Transverse colon (tissue), 4 donors: ENCODE measurements around the gene WDR64. TPM values are rescaled to one million over a fixed set of nuclear protein-coding genes. Genes with fewer than 3 reads are reported as not detected.

ENCODE experiments used
- DNase-seq: peaks from one replicate; pipeline ENCODE4 v3.0.0-alpha.2; 2019
- H3K27ac ChIP-seq, 4 donors: fragments of 200-600 bp; sonication (generic); 2 replicates each; pipeline ENCODE4 v1.5.1; 2016 to 2018; ENCODE audit warnings: inconsistent platforms in 4 of 4
- H3K27me3 ChIP-seq: fragments of 200-600 bp; sonication (generic); 2 replicates; pipeline ENCODE4 v1.5.1; 2017; ENCODE audit warnings: inconsistent platforms
- H3K36me3 ChIP-seq, 4 donors: fragments of 200-600 bp; sonication (generic); 2 replicates each; pipeline ENCODE4 v1.5.1; 2017 to 2019; ENCODE audit warnings: inconsistent platforms in 4 of 4
- H3K4me1 ChIP-seq, 4 donors: fragments of 200-600 bp; sonication (generic); 2 replicates each; pipeline ENCODE4 v1.5.1; 2017 to 2020; ENCODE audit warnings: inconsistent platforms in 4 of 4
- H3K4me3 ChIP-seq, 4 donors: fragments of 200-600 bp; sonication (generic); 1 replicate in 1 of 4; 2 replicates in 3 of 4; pipeline versions ENCODE4 v1.5.1 to v1.6.1; 2017 to 2019; ENCODE audit warnings: inconsistent platforms in 4 of 4
- H3K9me3 ChIP-seq, 2 donors: fragments of 200-600 bp; sonication (generic); 2 replicates each; pipeline ENCODE4 v1.5.1; 2017 to 2019; ENCODE audit warnings: inconsistent platforms in 2 of 2
- EP300 ChIP-seq: sonication (generic); formaldehyde crosslinking; IDR thresholded peaks from one replicate; pipeline ENCODE4 v1.6.1; 2017; ENCODE audit warnings: antibody characterized with exemption, low read depth
- POLR2A ChIP-seq: fragments of 450-650 bp; IDR thresholded peaks from one replicate; pipeline ENCODE4 v1.6.1; 2016; ENCODE audit warnings: antibody characterized with exemption, mild to moderate bottlenecking, moderate library complexity
- POLR2AphosphoS5 ChIP-seq, 3 donors: sonication (generic); formaldehyde crosslinking; IDR thresholded peaks; one replicate each; pipeline ENCODE4 v1.6.1; 2016; ENCODE audit warnings: antibody characterized with exemption in 3 of 3
- WGBS, 2 donors: methylation state at CpG; one replicate each; pipeline ENCODE4 v1.1.5; 2018; ENCODE audit warnings: low coverage in 1 of 2; 5-methylcytosine and 5-hydroxymethylcytosine counted together
- in situ Hi-C, 4 donors: fragments of 200-750 bp; cut with MboI; loops; one replicate each; pipeline versions ENCODE4 v1.15.0 to v1.15.1; 2017; ENCODE audit warnings: low sequenced_read_pairs in 3 of 4, low pct_ligation_motif_present in 1 of 4, low pct_unique_long_range_greater_than_20kb in 1 of 4
- intact Hi-C: fragments of 100-400 bp; cut with DNase I; formaldehyde crosslinking; loops from one replicate; pipeline ENCODE4 v1.15.1; 2023; ENCODE audit warnings: low total_unique reads
- total RNA-seq, 4 donors: library from RNA; depleted of rRNA; stranded (reverse); fragments of >200 nt; gene quantifications; one replicate each; pipeline ENCODE4 v1.1.0, GENCODE V29; 2016
- TF ChIP-seq, protein P1 (sequence below), 5 experiments: fragments of 200-600 bp in 3 of 5; fragments of 450-650 bp in 2 of 5; sonication (generic) in 3 of 5; IDR thresholded peaks; 1 replicate in 2 of 5; 2 replicates in 3 of 5; pipeline ENCODE4 v1.5.1; 2016 to 2017; ENCODE audit warnings: antibody characterized with exemption in 5 of 5, inconsistent platforms in 3 of 5, mild to moderate bottlenecking in 2 of 5, moderate library complexity in 1 of 5

WDR64 gene
- total RNA-seq, 4 donors from 2014 or later = not detected

DNA sequence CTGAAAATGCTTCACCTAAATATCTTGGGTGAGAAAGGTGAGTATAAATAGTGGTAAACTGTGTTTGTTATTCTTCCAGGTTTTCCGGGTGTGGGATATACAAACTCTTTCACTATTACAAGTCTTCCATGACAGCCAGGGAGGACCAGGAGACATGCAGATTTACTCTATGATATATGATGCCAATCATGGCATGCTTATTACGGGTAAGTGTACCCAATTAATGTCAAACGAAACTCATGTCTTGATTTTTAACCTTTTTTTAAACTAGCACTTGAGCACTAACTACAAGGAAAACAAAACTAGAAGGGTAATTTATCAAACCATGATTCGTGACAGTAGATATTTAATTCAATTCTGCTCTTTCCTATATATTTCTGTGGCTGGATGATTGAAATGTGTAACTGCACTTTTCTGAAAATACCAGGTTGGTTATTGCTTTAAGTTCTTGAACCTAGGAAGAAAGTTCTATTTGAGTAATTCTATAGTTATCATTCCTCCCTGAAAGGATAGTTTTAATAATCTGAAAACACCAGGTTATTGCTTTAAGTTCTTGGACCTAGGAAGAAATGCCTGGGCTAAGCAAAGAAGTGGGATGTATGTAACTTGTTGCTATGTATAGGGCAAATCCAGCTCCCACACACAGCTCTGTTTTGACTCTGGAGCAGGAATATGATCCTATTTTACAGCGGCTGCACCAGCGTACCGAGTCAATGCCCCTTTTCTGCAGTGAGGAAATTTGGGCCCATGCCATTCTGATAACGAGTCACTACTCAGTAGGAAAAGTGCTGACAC lies 86.4 kb downstream of the WDR64 start:
- 59 to 67% methylated on average over 5 to 8 of the region's 8 CpGs for WGBS, 2 donors
- TF ChIP-seq EP300 (no peak), POLR2A (no peak), POLR2AphosphoS5 (IDR thresholded peaks at IDR 0.05) (no peak)
- TF ChIP-seq, protein P1, sequence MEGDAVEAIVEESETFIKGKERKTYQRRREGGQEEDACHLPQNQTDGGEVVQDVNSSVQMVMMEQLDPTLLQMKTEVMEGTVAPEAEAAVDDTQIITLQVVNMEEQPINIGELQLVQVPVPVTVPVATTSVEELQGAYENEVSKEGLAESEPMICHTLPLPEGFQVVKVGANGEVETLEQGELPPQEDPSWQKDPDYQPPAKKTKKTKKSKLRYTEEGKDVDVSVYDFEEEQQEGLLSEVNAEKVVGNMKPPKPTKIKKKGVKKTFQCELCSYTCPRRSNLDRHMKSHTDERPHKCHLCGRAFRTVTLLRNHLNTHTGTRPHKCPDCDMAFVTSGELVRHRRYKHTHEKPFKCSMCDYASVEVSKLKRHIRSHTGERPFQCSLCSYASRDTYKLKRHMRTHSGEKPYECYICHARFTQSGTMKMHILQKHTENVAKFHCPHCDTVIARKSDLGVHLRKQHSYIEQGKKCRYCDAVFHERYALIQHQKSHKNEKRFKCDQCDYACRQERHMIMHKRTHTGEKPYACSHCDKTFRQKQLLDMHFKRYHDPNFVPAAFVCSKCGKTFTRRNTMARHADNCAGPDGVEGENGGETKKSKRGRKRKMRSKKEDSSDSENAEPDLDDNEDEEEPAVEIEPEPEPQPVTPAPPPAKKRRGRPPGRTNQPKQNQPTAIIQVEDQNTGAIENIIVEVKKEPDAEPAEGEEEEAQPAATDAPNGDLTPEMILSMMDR (IDR thresholded peaks at IDR 0.05) = no peak
- intact Hi-C loops (no loop called here), in situ Hi-C loops (no loop called here)
- H3K27me3 ChIP-seq = no peaks in the 10 kb centered on the region
- H3K27ac ChIP-seq = no peak overlapping the region
- H3K4me3 ChIP-seq = no peak overlapping the region
- H3K9me3 ChIP-seq = no peaks in the 10 kb centered on the region
- no peaks in the 10 kb centered on the region for H3K36me3 ChIP-seq
- no peaks in the 10 kb centered on the region for H3K4me1 ChIP-seq
- DNase-seq = no peak

DNA sequence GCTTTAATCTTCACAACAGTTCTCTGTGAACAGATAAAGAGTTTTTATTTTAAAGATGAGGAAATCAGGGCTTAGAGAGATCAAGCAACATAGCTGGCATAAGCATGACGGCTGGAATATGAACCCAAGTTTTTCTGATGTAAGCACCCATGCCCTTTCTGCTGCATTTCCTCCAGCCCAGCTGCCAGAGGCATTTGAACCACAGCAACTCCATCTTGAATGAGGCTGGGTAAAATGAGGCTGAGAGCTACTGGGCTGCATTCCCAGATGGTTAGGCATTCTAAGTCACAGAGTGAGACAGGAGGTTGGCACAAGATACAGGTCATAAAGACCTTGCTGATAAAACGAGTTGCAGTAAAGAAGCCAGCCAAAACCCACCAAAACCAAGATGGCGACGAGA lies 90.0 kb downstream of the WDR64 start:
- H3K36me3 ChIP-seq = no peaks in the 10 kb centered on the region
- no peaks in the 10 kb centered on the region for H3K27me3 ChIP-seq
- in situ Hi-C loops = no loop called here
- no peak overlapping the region for H3K4me3 ChIP-seq
- H3K4me1 ChIP-seq = no peaks in the 10 kb centered on the region
- intact Hi-C loops = no loop called here
- TF ChIP-seq EP300 (no peak), POLR2A (no peak), POLR2AphosphoS5 (IDR thresholded peaks at IDR 0.05) (no peak)
- no peak overlapping the region for H3K27ac ChIP-seq
- no peaks in the 10 kb centered on the region for H3K9me3 ChIP-seq
- 67 to 75% methylated on average over 1 to 4 of the region's 4 CpGs for WGBS, 2 donors
- no peak for DNase-seq

DNA sequence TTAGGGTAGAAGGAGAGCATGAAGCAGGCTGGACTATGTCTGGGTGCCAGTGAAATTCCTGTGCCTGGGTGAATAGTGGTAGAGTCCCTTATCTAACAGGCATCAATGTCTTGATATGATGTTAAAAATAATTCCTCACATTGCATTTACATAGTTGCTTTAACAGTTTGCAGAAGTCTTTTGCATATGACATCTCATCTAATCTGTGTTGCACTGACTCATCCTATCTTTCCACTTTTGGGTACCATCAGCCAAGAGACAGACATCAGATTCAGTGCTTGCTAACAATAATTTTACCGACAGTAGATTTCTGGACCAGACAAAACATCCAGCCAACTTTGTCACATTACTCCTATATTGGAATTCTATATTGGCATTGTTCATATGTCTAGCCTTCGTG lies 92.5 kb downstream of the WDR64 start:
- H3K4me3 ChIP-seq = no peak overlapping the region
- in situ Hi-C loops = no loop called here
- WGBS, 2 donors = 82 to 90% methylated on average over 2 of the region's 2 CpGs
- no peak overlapping the region for H3K27ac ChIP-seq
- peaks cover 0 to 5% (median 0%) of the 10 kb centered on the region in 4 donors for H3K4me1 ChIP-seq
- intact Hi-C loops = no loop called here
- H3K36me3 ChIP-seq = no peaks in the 10 kb centered on the region
- no peaks in the 10 kb centered on the region for H3K9me3 ChIP-seq
- no peak for DNase-seq
- no peaks in the 10 kb centered on the region for H3K27me3 ChIP-seq
- TF ChIP-seq, protein P1 (IDR thresholded peaks at IDR 0.05) = no peak
- TF ChIP-seq POLR2AphosphoS5 (IDR thresholded peaks at IDR 0.05) = no peak
- no peak for TF ChIP-seq EP300
- TF ChIP-seq POLR2A = no peak

DNA sequence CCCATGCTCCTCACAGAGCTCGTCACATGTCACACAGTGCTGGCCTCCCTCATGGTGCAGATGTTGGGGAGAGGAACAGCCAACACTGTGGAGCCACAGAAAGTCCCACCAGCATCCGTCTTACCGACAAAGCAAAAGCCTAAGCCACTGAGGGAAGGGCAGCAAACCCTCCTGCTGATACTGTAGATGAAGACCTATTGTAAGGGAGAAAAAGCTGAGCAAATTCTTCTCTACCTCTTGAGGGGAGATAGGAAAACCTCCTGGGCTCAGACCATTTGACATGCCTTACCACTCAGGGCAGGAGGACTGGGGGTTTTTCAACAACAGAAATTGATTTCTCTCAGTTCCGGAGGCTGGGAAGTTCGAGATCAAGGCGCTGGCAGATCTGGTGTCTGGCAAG lies 95.9 kb downstream of the WDR64 start:
- TF ChIP-seq POLR2AphosphoS5 (IDR thresholded peaks at IDR 0.05) (no peak), POLR2A (no peak), EP300 (no peak)
- TF ChIP-seq, protein P1 (IDR thresholded peaks at IDR 0.05) = no peak
- in situ Hi-C loops = no loop called here
- WGBS, 2 donors = 88% methylated on average over 6 of the region's 6 CpGs; no CpG with 5 or more reads in 1 of the 2 donors

More for the DNA sequence above, 95.9 kb downstream of the WDR64 start:
- no peaks in the 10 kb centered on the region for H3K27me3 ChIP-seq
- H3K4me1 ChIP-seq = peaks cover 0 to 5% (median 0%) of the 10 kb centered on the region in 4 donors
- H3K4me3 ChIP-seq = no peak overlapping the region
- intact Hi-C loops = no loop called here
- no peaks in the 10 kb centered on the region for H3K9me3 ChIP-seq
- H3K36me3 ChIP-seq = no peaks in the 10 kb centered on the region
- no peak overlapping the region for H3K27ac ChIP-seq
- no peak for DNase-seq
